Tibial artery (tissue), 4 donors: Measurements from ENCODE around the gene GALNT10.

Source experiments
- DNase-seq, 2 donors: peaks; one replicate each; pipeline ENCODE4 v3.0.0-alpha.2; 2019
- H3K27ac ChIP-seq, 2 donors: fragments of 200-600 bp; sonication (generic) in 1 of 2; 1 replicate in 1 of 2; 2 replicates in 1 of 2; pipeline ENCODE4 v1.5.1; 2018 to 2019; ENCODE audit warnings: mild to moderate bottlenecking in 1 of 2
- H3K27me3 ChIP-seq, 2 donors: fragments of 200-600 bp; sonication (generic) in 1 of 2; one replicate each; pipeline versions ENCODE4 v1.5.1 to v1.6.0; 2016 to 2019
- H3K36me3 ChIP-seq, 3 donors: fragments of 200-600 bp; sonication (generic) in 2 of 3; one replicate each; pipeline ENCODE4 v1.5.1; 2016 to 2019; ENCODE audit warnings: mild to moderate bottlenecking in 2 of 3
- H3K4me1 ChIP-seq, 4 donors: fragments of 200-600 bp; sonication (generic) in 2 of 4; 1 replicate in 3 of 4; 2 replicates in 1 of 4; pipeline ENCODE4 v1.5.1; 2016 to 2019
- H3K4me3 ChIP-seq, 2 donors: fragments of 200-600 bp; sonication (generic) in 1 of 2; 1 replicate in 1 of 2; 2 replicates in 1 of 2; pipeline ENCODE4 v1.5.1; 2018 to 2019; ENCODE audit warnings: mild to moderate bottlenecking in 2 of 2
- H3K9me3 ChIP-seq, 3 donors: fragments of 200-600 bp; sonication (generic) in 1 of 3; one replicate each; pipeline ENCODE4 v1.5.1; 2016 to 2019
- CTCF ChIP-seq, 2 experiments: fragments of 200-600 bp in 1 of 2; fragments of 450-650 bp in 1 of 2; IDR thresholded peaks; one replicate each; pipeline ENCODE4 v1.5.1; 2017 to 2019; ENCODE audit warnings: antibody characterized with exemption in 2 of 2, mild to moderate bottlenecking in 1 of 2, moderate library complexity in 1 of 2
- intact Hi-C: fragments of 100-400 bp; cut with DNase I; formaldehyde crosslinking; loops from one replicate; pipeline ENCODE4 v1.15.0; 2023; ENCODE audit warnings: low total_unique reads

GALNT10 gene

GRCh38 chr5:154430961-154431630, 240.6 kb downstream of the GALNT10 start:
- no peak for TF ChIP-seq CTCF (IDR thresholded peaks at IDR 0.05)
- no peaks in the 10 kb centered on the region for H3K4me1 ChIP-seq
- no peaks in the 10 kb centered on the region for H3K9me3 ChIP-seq
- no peak overlapping the region for H3K27ac ChIP-seq
- peaks cover 0 to 12% (median 12%) of the 10 kb centered on the region in 3 donors for H3K36me3 ChIP-seq
- no peak for DNase-seq
- intact Hi-C loops = no loop called here
- H3K27me3 ChIP-seq = no peaks in the 10 kb centered on the region
- no peak overlapping the region for H3K4me3 ChIP-seq

DNA sequence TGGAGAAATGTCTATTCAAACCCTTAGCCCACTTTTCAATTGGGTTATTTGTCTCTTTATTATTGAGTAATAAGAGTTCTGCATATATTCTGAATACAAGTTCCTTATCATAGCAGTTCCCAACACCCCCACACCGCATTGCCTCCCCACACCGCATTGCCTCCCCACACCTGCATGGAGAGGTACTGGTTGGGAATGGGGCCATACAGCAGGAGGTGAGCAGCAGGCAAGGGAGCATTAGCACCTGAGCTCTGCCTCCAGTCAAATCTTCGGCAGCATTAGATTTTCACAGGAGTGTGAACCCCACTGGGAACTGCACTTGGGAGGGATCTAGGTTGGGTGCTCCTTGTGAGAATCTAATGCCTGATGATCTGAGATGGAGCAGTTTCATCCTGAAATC, 244.7 kb downstream of the GALNT10 start:
- DNase-seq = no peak
- Histone ChIP-seq H3K27ac (no peak overlapping the region), H3K27me3 (no peaks in the 10 kb centered on the region), H3K9me3 (no peaks in the 10 kb centered on the region), H3K4me1 (no peaks in the 10 kb centered on the region), H3K36me3 (peaks cover 6 to 33% (median 32%) of the 10 kb centered on the region in 3 donors), H3K4me3 (no peak overlapping the region)
- TF ChIP-seq CTCF (IDR thresholded peaks at IDR 0.05) = no peak
- intact Hi-C loops = no loop called here

DNA sequence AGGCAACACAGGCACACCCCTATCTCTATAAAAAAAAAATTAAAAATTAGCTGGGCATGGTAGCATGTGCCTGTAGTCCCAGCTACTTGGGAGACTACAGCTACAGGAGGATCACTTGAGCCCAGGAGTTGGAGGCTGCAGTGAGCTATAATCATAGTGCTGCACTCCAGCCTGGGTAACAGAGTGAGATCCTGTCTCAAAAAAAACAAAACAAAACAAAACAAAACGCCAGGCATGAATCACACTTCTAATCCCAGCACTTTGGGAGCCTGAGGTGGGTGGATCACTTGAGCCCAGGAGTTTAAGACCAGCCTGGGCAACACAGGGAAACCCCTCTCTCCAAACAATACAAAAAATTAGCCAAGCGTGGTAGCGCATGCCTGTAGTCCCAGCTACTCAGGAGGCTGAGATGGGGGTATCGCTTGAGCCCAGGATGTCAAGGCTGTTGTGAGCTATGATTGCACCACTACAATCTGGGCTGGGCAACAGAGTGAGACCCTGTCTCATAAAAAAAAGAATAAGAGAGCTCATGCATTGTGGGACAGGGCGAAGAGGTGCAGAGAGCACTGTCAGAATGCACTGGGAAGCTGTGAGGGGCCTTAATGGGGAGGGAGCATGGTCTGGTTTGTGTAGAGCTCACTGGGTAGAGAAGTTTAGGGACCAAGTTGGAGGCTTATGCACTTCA, 246.9 kb downstream of the GALNT10 start:
- H3K9me3 ChIP-seq = no peaks in the 10 kb centered on the region
- H3K4me1 ChIP-seq = no peaks in the 10 kb centered on the region
- H3K36me3 ChIP-seq = peaks cover 6 to 54% (median 43%) of the 10 kb centered on the region in 3 donors
- no peak overlapping the region for H3K4me3 ChIP-seq
- H3K27me3 ChIP-seq = no peaks in the 10 kb centered on the region
- no peak for DNase-seq
- no peak for TF ChIP-seq CTCF (IDR thresholded peaks at IDR 0.05)
- no peak overlapping the region for H3K27ac ChIP-seq
- intact Hi-C loops = no loop called here

- TF ChIP-seq CTCF (IDR thresholded peaks at IDR 0.05) = no peak
- Histone ChIP-seq H3K9me3 (no peaks in the 10 kb centered on the region), H3K4me1 (peaks cover 0 to 11% (median 7%) of the 10 kb centered on the region in 4 donors), H3K36me3 (peaks cover 6 to 49% (median 37%) of the 10 kb centered on the region in 3 donors), H3K27ac (no peak overlapping the region), H3K4me3 (no peak overlapping the region), H3K27me3 (no peaks in the 10 kb centered on the region)
- intact Hi-C loops = no loop called here
- DNase-seq = no peak
Observed at GRCh38 chr5:154440540-154440939, 250.0 kb downstream of the GALNT10 start.

DNA sequence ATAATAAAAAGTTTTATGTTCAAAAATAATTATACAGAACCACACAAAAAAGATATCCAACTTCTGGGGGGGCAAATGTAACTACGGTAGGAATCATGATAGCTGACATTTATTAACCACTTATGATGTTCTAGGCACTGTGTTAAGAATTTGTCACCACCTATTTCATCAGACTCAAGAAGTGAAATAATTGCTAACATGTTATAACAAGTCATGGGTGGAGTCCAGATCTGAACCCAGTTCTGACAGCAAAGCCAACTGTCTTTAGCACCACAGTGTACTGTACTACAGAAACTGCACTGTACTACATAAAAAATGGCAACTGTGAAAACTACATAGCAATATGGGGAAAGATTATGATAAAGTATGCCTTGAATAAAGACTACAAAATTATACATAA, 252.3 kb downstream of the GALNT10 start:
- Histone ChIP-seq H3K4me3 (no peak overlapping the region), H3K4me1 (peaks cover 0 to 21% (median 15%) of the 10 kb centered on the region in 4 donors), H3K9me3 (no peaks in the 10 kb centered on the region), H3K27ac (no peak overlapping the region), H3K36me3 (peaks cover 6 to 35% (median 25%) of the 10 kb centered on the region in 3 donors), H3K27me3 (no peaks in the 10 kb centered on the region)
- no peak for DNase-seq
- intact Hi-C loops = no loop called here
- TF ChIP-seq CTCF (IDR thresholded peaks at IDR 0.05) = no peak
